Osteocyte (in vitro differentiated cells): ENCODE results near the gene AREG. TPM values are rescaled to one million over a fixed set of nuclear protein-coding genes. Genes with fewer than 3 reads are reported as not detected.

Experiments used
- DNase-seq: peaks from one replicate; pipeline ENCODE4 v3.0.0; 2021; ENCODE audit warnings: mixed read lengths; ENCODE audit not compliant: unreplicated experiment; ENCODE audit errors: extremely low spot score
- H3K27ac Mint-ChIP-seq: one replicate; pipeline ENCODE4 v1.8.0; 2021; ENCODE audit warnings: mild to moderate bottlenecking, mixed read lengths; ENCODE audit not compliant: unreplicated experiment
- H3K27me3 Mint-ChIP-seq: one replicate; pipeline ENCODE4 v1.8.0; 2021; ENCODE audit warnings: mixed read lengths; ENCODE audit not compliant: unreplicated experiment
- H3K36me3 Mint-ChIP-seq: one replicate; pipeline ENCODE4 v1.8.0; 2021; ENCODE audit warnings: mixed read lengths; ENCODE audit not compliant: unreplicated experiment
- H3K4me1 Mint-ChIP-seq: one replicate; pipeline ENCODE4 v1.8.0; 2021; ENCODE audit warnings: mixed read lengths; ENCODE audit not compliant: unreplicated experiment
- H3K4me3 Mint-ChIP-seq: one replicate; pipeline ENCODE4 v1.8.0; 2021; ENCODE audit warnings: mild to moderate bottlenecking, moderate library complexity, mixed read lengths; ENCODE audit not compliant: unreplicated experiment
- H3K9me3 Mint-ChIP-seq: one replicate; pipeline ENCODE4 v1.8.0; 2021; ENCODE audit warnings: mixed read lengths; ENCODE audit not compliant: unreplicated experiment
- CTCF ChIP-seq: fragments of 200-600 bp; sonication (generic); IDR thresholded peaks from 2 replicates; pipeline ENCODE4 v1.5.0; 2021; ENCODE audit warnings: antibody characterized with exemption, mild to moderate bottlenecking, moderate library complexity
- total RNA-seq: library from RNA; stranded (reverse); gene quantifications from 2 replicates; pipeline ENCODE4 v1.2.1, GENCODE V29; 2021

AREG gene
- total RNA-seq, 1 donor from 2014 or later, result 0.64 TPM

- Mint-ChIP-seq H3K27ac (no peak overlapping the region), H3K4me3 (no peak overlapping the region)
Observed at GRCh38 chr4:74480267-74480666, 35.3 kb downstream of the AREG start.

DNA sequence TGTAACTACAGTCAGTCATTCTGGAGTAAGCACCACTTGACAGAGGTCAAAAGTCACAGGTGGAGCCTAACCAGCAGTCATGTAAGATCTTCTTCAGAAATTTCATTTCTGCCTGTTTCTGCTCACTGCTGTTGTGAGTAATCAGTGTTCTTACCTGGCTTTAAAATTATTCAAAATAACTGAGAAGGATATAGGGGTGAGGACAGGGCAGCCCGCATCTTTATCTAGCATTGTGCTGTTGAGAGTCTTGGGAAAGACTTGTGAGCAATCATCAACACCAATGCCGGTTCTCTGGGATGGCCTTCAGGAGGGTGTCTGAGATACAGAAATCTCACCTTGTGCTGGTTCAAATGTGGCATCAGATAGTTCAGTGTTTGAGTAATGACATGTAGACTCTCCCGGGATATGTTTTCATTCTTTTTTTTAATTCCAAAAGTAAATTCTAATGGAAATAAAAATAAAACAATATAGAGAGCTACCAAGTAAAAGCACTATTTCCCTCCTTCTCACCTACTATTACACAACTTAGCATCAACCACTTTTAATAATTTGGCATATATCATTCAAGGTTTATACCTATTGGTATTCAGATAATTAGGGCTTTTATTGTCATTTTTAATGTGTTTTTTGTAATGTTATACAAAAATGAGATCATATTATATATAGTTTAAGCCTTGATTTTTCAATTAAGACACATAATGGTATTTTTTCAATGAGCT is 37.1 kb downstream of the AREG start:
- H3K36me3 Mint-ChIP-seq, result no peaks in the 10 kb centered on the region
- peaks cover 45% of the 10 kb centered on the region for H3K27me3 Mint-ChIP-seq
- no peaks in the 10 kb centered on the region for H3K9me3 Mint-ChIP-seq
- no peak for DNase-seq
- no peaks in the 10 kb centered on the region for H3K4me1 Mint-ChIP-seq
- no peak for TF ChIP-seq CTCF
- no peak overlapping the region for H3K4me3 Mint-ChIP-seq
- H3K27ac Mint-ChIP-seq, result no peak overlapping the region

More at GRCh38 chr4:74480267-74480666, 35.3 kb downstream of the AREG start:
- Mint-ChIP-seq H3K9me3 (no peaks in the 10 kb centered on the region), H3K27me3 (peaks cover 42% of the 10 kb centered on the region), H3K36me3 (no peaks in the 10 kb centered on the region), H3K4me1 (no peaks in the 10 kb centered on the region)
- TF ChIP-seq CTCF, result no peak
- DNase-seq, result no peak

GRCh38 chr4:74483226-74483911 is 38.4 kb downstream of the AREG start:
- Mint-ChIP-seq H3K27me3 (peaks cover 41% of the 10 kb centered on the region), H3K36me3 (no peaks in the 10 kb centered on the region), H3K4me1 (no peaks in the 10 kb centered on the region), H3K4me3 (no peak overlapping the region), H3K27ac (no peak overlapping the region), H3K9me3 (no peaks in the 10 kb centered on the region)
- TF ChIP-seq CTCF, result no peak
- no peak for DNase-seq

- Mint-ChIP-seq H3K36me3 (no peaks in the 10 kb centered on the region), H3K4me1 (no peaks in the 10 kb centered on the region), H3K27ac (no peak overlapping the region), H3K27me3 (peaks cover 32% of the 10 kb centered on the region), H3K4me3 (no peak overlapping the region), H3K9me3 (no peaks in the 10 kb centered on the region)
- TF ChIP-seq CTCF, result no peak
- DNase-seq, result no peak
Observed at GRCh38 chr4:74486905-74487304, 42.0 kb downstream of the AREG start.

DNA sequence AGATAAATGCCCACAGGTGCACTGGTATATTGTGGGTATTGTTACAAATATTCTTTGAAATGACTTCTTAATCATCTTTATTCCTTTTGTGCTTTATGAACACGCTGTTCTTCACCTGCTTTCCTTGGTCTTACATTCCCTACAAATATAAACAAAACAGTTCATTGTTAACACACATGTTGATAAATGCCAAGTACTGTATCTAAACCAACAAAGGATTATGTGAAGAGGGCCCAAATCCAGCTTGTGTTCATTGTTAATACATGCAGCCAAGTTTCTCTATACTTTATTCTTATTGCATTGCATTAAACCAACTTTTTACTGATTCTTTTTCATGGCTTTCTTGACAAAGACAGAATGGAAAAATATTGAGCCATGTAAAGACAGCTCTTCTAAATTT is 42.8 kb downstream of the AREG start:
- no peaks in the 10 kb centered on the region for H3K36me3 Mint-ChIP-seq
- H3K27ac Mint-ChIP-seq, result no peak overlapping the region
- H3K4me1 Mint-ChIP-seq, result no peaks in the 10 kb centered on the region
- TF ChIP-seq CTCF, result no peak
- H3K27me3 Mint-ChIP-seq, result peaks cover 32% of the 10 kb centered on the region
- DNase-seq, result no peak
- no peaks in the 10 kb centered on the region for H3K9me3 Mint-ChIP-seq
- H3K4me3 Mint-ChIP-seq, result no peak overlapping the region
